PC-9 (cell line): Measurements from ENCODE around the gene PICK1. TPM values are rescaled to one million over a fixed set of nuclear protein-coding genes. Genes with fewer than 3 reads are reported as not detected.

Source experiments
- Bru-seq: library from RNA; stranded (reverse); fragments of 400-500 nt; gene quantifications from one replicate; lab custom pipeline; 2021; lab: Mats Ljungman, UMichigan
- BruChase-seq, 2 experiments: library from RNA; stranded (reverse); fragments of 400-500 nt; gene quantifications; one replicate each; lab custom pipeline; 2021; lab: Mats Ljungman, UMichigan
- BruUV-seq: library from RNA; stranded (reverse); fragments of 400-500 nt; replicated peaks from 2 replicates; lab custom pipeline; 2021; lab: Mats Ljungman, UMichigan
- CTCF ChIA-PET: fragments of 300-600 bp; sonication (Branson Sonifier 250); formaldehyde crosslinking; loops from one replicate; lab custom pipeline; 2022; ENCODE audit warnings: antibody characterized with exemption; lab: Charles Lee
- POLR2A ChIA-PET: fragments of 300-600 bp; sonication (Branson Sonifier 250); formaldehyde crosslinking; loops from one replicate; lab custom pipeline; 2022; ENCODE audit warnings: antibody characterized with exemption; ENCODE audit not compliant: unreplicated experiment; lab: Charles Lee
- DNase-seq, 2 experiments: peaks; one replicate each; pipeline versions ENCODE4 v3.0.0 to v3.0.0-alpha.2; 2015 to 2022; ENCODE audit warnings: mixed read lengths in 1 of 2
- H2AFZ ChIP-seq: fragments of 200-600 bp; sonication (generic); 2 replicates; pipeline ENCODE4 v1.8.1; 2017; ENCODE audit warnings: antibody characterized with exemption
- H3F3A ChIP-seq: fragments of 200-600 bp; sonication (generic); 2 replicates; pipeline ENCODE4 v1.8.1; 2017; ENCODE audit warnings: antibody characterized with exemption, mild to moderate bottlenecking, low read depth; ENCODE audit not compliant: insufficient read depth
- H3K27ac ChIP-seq: fragments of 200-600 bp; sonication (generic); 2 replicates; pipeline ENCODE4 v1.6.1; 2016; ENCODE audit warnings: mixed run types
- H3K27me3 ChIP-seq: fragments of 200-600 bp; sonication (generic); 2 replicates; pipeline ENCODE4 v1.6.1; 2016; ENCODE audit warnings: low read depth, mixed run types; ENCODE audit not compliant: insufficient read depth
- H3K36me3 ChIP-seq: fragments of 200-600 bp; sonication (generic); 2 replicates; pipeline ENCODE4 v1.6.1; 2016; ENCODE audit warnings: low read depth, mixed run types
- H3K4me1 ChIP-seq: fragments of 200-600 bp; sonication (generic); replicated peaks from 2 replicates; pipeline ENCODE4 v1.6.1; 2016; ENCODE audit warnings: mixed run types; ENCODE audit not compliant: insufficient read depth
- H3K4me2 ChIP-seq: fragments of 200-600 bp; sonication (generic); 2 replicates; pipeline ENCODE4 v1.6.1; 2017; ENCODE audit warnings: mixed run types
- H3K4me3 ChIP-seq: fragments of 200-600 bp; sonication (generic); 2 replicates; pipeline ENCODE4 v1.6.1; 2016; ENCODE audit warnings: mixed run types
- H3K79me2 ChIP-seq: fragments of 200-600 bp; sonication (generic); 2 replicates; pipeline ENCODE4 v1.6.1; 2017; ENCODE audit warnings: low read depth, mixed run types
- H3K9me2 ChIP-seq: fragments of 200-600 bp; sonication (generic); 2 replicates; pipeline ENCODE4 v1.8.1; 2017; ENCODE audit warnings: mild to moderate bottlenecking; ENCODE audit not compliant: insufficient read depth
- H3K9me3 ChIP-seq: fragments of 200-600 bp; sonication (generic); 2 replicates; pipeline ENCODE4 v1.8.1; 2016; ENCODE audit warnings: low read depth; ENCODE audit not compliant: insufficient read depth
- H4K20me1 ChIP-seq: fragments of 200-600 bp; sonication (generic); 2 replicates; pipeline ENCODE4 v1.8.1; 2017; ENCODE audit not compliant: insufficient read depth
- CTCF ChIP-seq: fragments of 200-600 bp; sonication (generic); conservative IDR thresholded peaks from 2 replicates; pipeline ENCODE4 v1.6.1; 2017; ENCODE audit warnings: mixed run types, antibody characterized with exemption, mild to moderate bottlenecking, moderate library complexity
- EZH2 ChIP-seq: fragments of 200-600 bp; sonication (generic); IDR thresholded peaks from 2 replicates; pipeline ENCODE4 v1.8.0; 2017; ENCODE audit warnings: antibody characterized with exemption, low read depth
- intact Hi-C: fragments of 100-400 bp; cut with micrococcal nuclease; formaldehyde crosslinking; loops from one replicate; pipeline ENCODE4 v1.10.0; 2022; ENCODE audit not compliant: unreplicated experiment
- long read RNA-seq: library from polyadenylated mRNA; stranded (forward); transcript quantifications from one replicate; pipeline ENCODE4 v2.0.0, GENCODE V29; 2022
- total RNA-seq: library from RNA; stranded (reverse); gene quantifications from 2 replicates; pipeline ENCODE4 v1.2.3, GENCODE V29; 2021

The PICK1 gene
- total RNA-seq: 52.0 and 55.9 TPM in 2 replicates
- Bru-seq, nascent RNA: percentile 72 among the genes with signal in this experiment
- BruChase-seq, experiment 1, labeled RNA remaining after a 2-hour chase: percentile 75 among the genes with signal in this experiment
- BruChase-seq, experiment 2, labeled RNA remaining after a 6-hour chase: percentile 78 among the genes with signal in this experiment
- long read RNA-seq, transcript PICK1-202 (13 exons, 2,164 nt): minor isoform, 13 of 50 reads
- long read RNA-seq, transcript PICK1-201 (13 exons, 2,055 nt): major isoform, 21 of 50 reads
- long read RNA-seq, partial matches to known transcripts: 6 of 50 reads
- long read RNA-seq, other reads (novel, unspliced or antisense): 10 of 50 reads

- no peaks in the 10 kb centered on the region for H3K9me3 ChIP-seq
- peak within 1 kb of the TSS; percentile 86 for H3K27ac ChIP-seq
- H4K20me1 ChIP-seq: no peaks in the 10 kb centered on the region
- peak within 1 kb of the TSS; percentile 77 for H3K4me3 ChIP-seq
- DNase-seq: peak; percentile 87 to 88
- peaks cover 14% of the 10 kb centered on the region for H3K79me2 ChIP-seq
- H3K9me2 ChIP-seq: no peaks in the 10 kb centered on the region
- POLR2A ChIA-PET: interaction anchor here (0.6 to 0.7 kb wide), 5 partner anchors 75 to 1516 kb away, joined by 3 to 8 read pairs (median 3); no protein-coding TSS in a partner anchor
- H3F3A ChIP-seq: peaks cover 41% of the 10 kb centered on the region; the same call in 1 of the 2 replicates
- no peaks in the 10 kb centered on the region for H3K36me3 ChIP-seq
- intact Hi-C loops: loop anchor here (10.0 kb wide), 4 partner anchors 148 to 1078 kb away; partner anchors contain the start of genes DDX17, MAFF and SUN2
- TF ChIP-seq CTCF (no peak), EZH2 (no peak)
- BruUV-seq: TSS peak; percentile 97
- peak within 1 kb of the TSS; percentile 85 for H2AFZ ChIP-seq
- H3K4me2 ChIP-seq: peak within 1 kb of the TSS; percentile 96
- H3K4me1 ChIP-seq: peaks cover 7% of the 10 kb centered on the region
- CTCF ChIA-PET: interaction anchor here (0.6 kb wide), 1 partner anchor 686 kb away, joined by 12 read pairs; no protein-coding TSS in a partner anchor
- H3K27me3 ChIP-seq: no peaks in the 10 kb centered on the region
These were observed at the start of gene PICK1 for GRCh38 chr22:38056969-38057891. PICK1 (plus strand) TSS chr22:38057404; CDS start chr22:38057810, 406 bp downstream.

- Histone ChIP-seq H3K4me3 (no peak overlapping the region), H3K36me3 (no peaks in the 10 kb centered on the region), H3K4me2 (no peak overlapping the region), H4K20me1 (no peaks in the 10 kb centered on the region), H3K9me2 (no peaks in the 10 kb centered on the region), H3K79me2 (no peaks in the 10 kb centered on the region), H3K9me3 (no peaks in the 10 kb centered on the region; the same call in 1 of the 2 replicates), H2AFZ (no peak overlapping the region), H3K27ac (no peak overlapping the region), H3F3A (no peaks in the 10 kb centered on the region), H3K4me1 (no peaks in the 10 kb centered on the region), H3K27me3 (no peaks in the 10 kb centered on the region)
- ChIA-PET CTCF (no interaction called here), POLR2A (no interaction called here)
- TF ChIP-seq CTCF (no peak), EZH2 (no peak)
- intact Hi-C loops: no loop called here
- DNase-seq: no peak
- BruUV-seq: no TSS peak
These were observed 48.0 kb upstream of the PICK1 start for GRCh38 chr22:38009000-38009806.
